Measurements from ENCODE around the gene AFF3.

- no peak for TF ChIP-seq CTCF (IDR thresholded peaks at IDR 0.05)
- no peak for TF ChIP-seq POLR2A (IDR thresholded peaks at IDR 0.05)
These were observed 99.1 kb downstream of the AFF3 start for GRCh38 chr2:100043081-100043890.

All from right lobe of liver (tissue), 4 donors.